Upper lobe of left lung (tissue), 4 donors: ENCODE results near the gene PDCD11.

Experiments used
- CTCF ChIP-seq, 6 experiments: fragments of 450-650 bp in 4 of 6; fragments of 200-600 bp in 2 of 6; sonication (generic) in 2 of 6; IDR thresholded peaks; one replicate each; pipeline ENCODE4 v1.5.1; 2016 to 2019; ENCODE audit warnings: antibody characterized with exemption in 6 of 6
- POLR2A ChIP-seq, 4 donors: fragments of 450-650 bp; IDR thresholded peaks; one replicate each; pipeline ENCODE4 v1.5.1; 2016 to 2017; ENCODE audit warnings: antibody characterized with exemption in 4 of 4, mild to moderate bottlenecking in 2 of 4
- POLR2AphosphoS5 ChIP-seq, 2 donors: sonication (generic); formaldehyde crosslinking; IDR thresholded peaks; one replicate each; pipeline ENCODE4 v1.5.1; 2017; ENCODE audit warnings: antibody characterized with exemption in 2 of 2

GRCh38 chr10:103479135-103479534, 82.7 kb downstream of the PDCD11 start, which contains the start of gene CALHM3:
- TF ChIP-seq CTCF (IDR thresholded peaks at IDR 0.05), result no peak
- no peak for TF ChIP-seq POLR2A (IDR thresholded peaks at IDR 0.05)
- no peak for TF ChIP-seq POLR2AphosphoS5 (IDR thresholded peaks at IDR 0.05)
